Measurements from ENCODE around the gene PRTFDC1. TPM values are rescaled to one million over a fixed set of nuclear protein-coding genes. Genes with fewer than 3 reads are reported as not detected.

PRTFDC1 gene
- total RNA-seq, 1 donor from 2014 or later, result 1.5 TPM

DNA sequence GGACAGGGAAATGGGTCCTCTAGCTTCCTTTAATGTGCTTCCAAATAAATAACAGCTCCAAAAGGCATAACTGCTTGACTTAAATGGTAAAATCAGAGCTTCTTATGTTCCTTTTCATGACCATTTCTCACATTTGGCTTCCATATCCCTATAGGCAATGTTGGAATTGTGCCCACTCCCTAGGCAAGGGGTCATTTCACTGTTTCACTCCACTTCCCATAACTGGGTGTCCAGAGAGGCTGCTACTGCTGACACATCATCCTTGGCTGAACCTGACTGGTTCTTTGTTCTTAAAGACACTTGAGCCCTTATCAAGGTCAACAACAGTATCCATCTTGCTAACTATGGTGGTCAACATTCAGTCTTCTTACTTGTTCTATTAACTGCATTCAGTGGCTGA is 37.1 kb downstream of the PRTFDC1 start:
- intact Hi-C loops (cut with micrococcal nuclease), result no loop called here
- Histone ChIP-seq H3K4me3 (no peak overlapping the region), H3K4me1 (peaks cover 6% of the 10 kb centered on the region), H3K36me3 (no peaks in the 10 kb centered on the region), H3K27ac (replicated peaks) (no peak overlapping the region), H3K9me3 (replicated peaks) (peaks cover 8% of the 10 kb centered on the region), H3K27me3 (ENCODE audit: low read depth) (no peaks in the 10 kb centered on the region)
- DNase-seq, result no peak
- TF ChIP-seq, protein P1, sequence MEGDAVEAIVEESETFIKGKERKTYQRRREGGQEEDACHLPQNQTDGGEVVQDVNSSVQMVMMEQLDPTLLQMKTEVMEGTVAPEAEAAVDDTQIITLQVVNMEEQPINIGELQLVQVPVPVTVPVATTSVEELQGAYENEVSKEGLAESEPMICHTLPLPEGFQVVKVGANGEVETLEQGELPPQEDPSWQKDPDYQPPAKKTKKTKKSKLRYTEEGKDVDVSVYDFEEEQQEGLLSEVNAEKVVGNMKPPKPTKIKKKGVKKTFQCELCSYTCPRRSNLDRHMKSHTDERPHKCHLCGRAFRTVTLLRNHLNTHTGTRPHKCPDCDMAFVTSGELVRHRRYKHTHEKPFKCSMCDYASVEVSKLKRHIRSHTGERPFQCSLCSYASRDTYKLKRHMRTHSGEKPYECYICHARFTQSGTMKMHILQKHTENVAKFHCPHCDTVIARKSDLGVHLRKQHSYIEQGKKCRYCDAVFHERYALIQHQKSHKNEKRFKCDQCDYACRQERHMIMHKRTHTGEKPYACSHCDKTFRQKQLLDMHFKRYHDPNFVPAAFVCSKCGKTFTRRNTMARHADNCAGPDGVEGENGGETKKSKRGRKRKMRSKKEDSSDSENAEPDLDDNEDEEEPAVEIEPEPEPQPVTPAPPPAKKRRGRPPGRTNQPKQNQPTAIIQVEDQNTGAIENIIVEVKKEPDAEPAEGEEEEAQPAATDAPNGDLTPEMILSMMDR (IDR thresholded peaks at IDR 0.05; ENCODE audit: borderline replicate concordance), result no peak

DNA sequence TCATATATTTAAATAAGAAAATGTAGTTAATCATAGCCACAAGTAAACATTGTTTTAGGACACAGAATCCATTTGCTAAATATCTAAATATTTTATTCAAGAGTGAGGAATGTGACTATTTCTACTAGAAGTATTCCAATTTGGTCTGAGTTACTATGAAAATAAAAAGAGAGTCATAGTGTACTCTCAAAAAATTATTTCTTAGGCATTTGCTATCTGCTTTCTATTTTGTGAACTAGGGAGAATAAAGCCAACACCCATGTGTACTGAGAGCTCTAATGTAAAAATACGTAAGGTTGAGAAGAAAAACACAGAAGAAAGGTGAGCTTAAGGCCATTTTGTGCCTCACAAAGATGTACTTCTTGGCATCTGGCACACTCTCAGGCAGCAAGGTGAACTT is 38.3 kb downstream of the PRTFDC1 start:
- no peak for DNase-seq
- Histone ChIP-seq H3K36me3 (no peaks in the 10 kb centered on the region), H3K4me1 (peaks cover 6% of the 10 kb centered on the region), H3K27me3 (ENCODE audit: low read depth) (no peaks in the 10 kb centered on the region), H3K4me3 (no peak overlapping the region), H3K9me3 (replicated peaks) (peaks cover 4% of the 10 kb centered on the region), H3K27ac (replicated peaks) (peak overlapping the region; percentile 29)
- intact Hi-C loops (cut with micrococcal nuclease), result no loop called here
- TF ChIP-seq, protein P1 (IDR thresholded peaks at IDR 0.05; ENCODE audit: borderline replicate concordance), result no peak

DNA sequence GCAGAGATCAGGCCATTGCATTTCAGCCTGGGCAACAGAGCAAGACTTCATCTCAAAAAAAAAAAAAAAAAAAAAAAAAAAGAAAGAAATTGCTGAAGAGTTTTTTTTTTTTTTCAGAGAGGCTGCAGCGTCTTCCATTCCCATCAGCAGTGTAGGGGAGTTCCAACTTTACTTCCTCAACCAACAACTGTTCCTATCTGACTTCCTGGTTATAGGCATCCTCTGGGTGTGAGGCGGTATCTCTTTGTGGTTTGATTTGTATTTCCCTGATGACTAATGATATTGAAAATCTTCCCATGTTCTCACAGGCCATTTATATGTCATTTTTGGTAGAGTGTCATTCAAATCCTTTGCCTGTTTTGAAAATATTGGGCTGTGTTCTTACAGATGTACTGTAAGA is 40.2 kb downstream of the PRTFDC1 start:
- no peak for DNase-seq
- peaks cover 6% of the 10 kb centered on the region for H3K4me1 ChIP-seq
- no peak overlapping the region for H3K27ac ChIP-seq (replicated peaks)
- H3K36me3 ChIP-seq, result no peaks in the 10 kb centered on the region
- intact Hi-C loops (cut with micrococcal nuclease), result no loop called here
- TF ChIP-seq, protein P1 (IDR thresholded peaks at IDR 0.05; ENCODE audit: borderline replicate concordance), result no peak
- H3K27me3 ChIP-seq (ENCODE audit: low read depth), result no peaks in the 10 kb centered on the region
- H3K4me3 ChIP-seq, result no peak overlapping the region
- H3K9me3 ChIP-seq (replicated peaks), result no peaks in the 10 kb centered on the region

DNA sequence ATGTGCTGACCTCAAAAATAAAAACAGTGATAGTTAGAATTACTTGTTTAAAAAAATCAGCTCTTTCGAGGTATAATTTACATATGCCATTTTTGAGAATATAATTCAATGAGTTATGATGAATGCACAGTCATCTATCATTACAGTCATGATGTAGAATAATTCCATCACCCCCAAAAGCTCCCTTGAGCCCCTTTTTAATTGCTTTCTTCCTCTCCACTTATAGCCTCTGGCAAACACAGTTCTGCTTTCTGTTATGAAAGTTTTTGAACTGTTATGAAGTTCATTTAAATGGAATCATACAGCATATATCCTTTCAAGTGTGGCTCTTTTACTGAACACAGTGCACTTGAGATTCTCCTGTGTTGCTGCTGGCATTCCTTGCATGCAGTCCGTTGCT is 41.4 kb downstream of the PRTFDC1 start:
- TF ChIP-seq, protein P1 (IDR thresholded peaks at IDR 0.05; ENCODE audit: borderline replicate concordance), result no peak
- H3K27ac ChIP-seq (replicated peaks), result no peak overlapping the region

DNA sequence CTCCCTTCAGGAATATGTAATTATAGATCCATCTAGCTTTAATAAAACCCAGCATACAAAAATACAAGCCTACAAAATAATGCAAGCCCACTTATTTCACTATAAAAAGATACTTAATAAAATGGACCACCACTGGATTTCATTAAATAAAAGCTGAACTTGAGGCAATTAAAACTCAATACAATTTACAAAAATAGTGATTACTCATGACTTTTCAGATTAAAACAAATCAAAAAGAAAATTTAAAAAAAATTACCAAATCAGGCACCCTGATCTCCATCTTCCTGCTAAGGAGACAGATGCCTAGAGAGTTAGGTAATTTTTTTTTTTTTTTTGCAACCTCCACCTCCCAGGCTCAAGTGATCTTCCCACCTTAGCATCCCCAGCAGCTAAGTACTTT is 41.8 kb downstream of the PRTFDC1 start:
- H3K27ac ChIP-seq (replicated peaks), result no peak overlapping the region
- TF ChIP-seq, protein P1 (IDR thresholded peaks at IDR 0.05; ENCODE audit: borderline replicate concordance), result no peak
- intact Hi-C loops (cut with micrococcal nuclease), result no loop called here
- H3K4me3 ChIP-seq, result no peak overlapping the region
- H3K36me3 ChIP-seq, result no peaks in the 10 kb centered on the region
- no peak for DNase-seq
- no peaks in the 10 kb centered on the region for H3K27me3 ChIP-seq (ENCODE audit: low read depth)
- no peaks in the 10 kb centered on the region for H3K9me3 ChIP-seq (replicated peaks)
- H3K4me1 ChIP-seq, result peaks cover 6% of the 10 kb centered on the region

More for the DNA sequence above, 41.4 kb downstream of the PRTFDC1 start:
- H3K27me3 ChIP-seq (ENCODE audit: low read depth), result no peaks in the 10 kb centered on the region
- no peaks in the 10 kb centered on the region for H3K36me3 ChIP-seq
- H3K9me3 ChIP-seq (replicated peaks), result no peaks in the 10 kb centered on the region
- peaks cover 6% of the 10 kb centered on the region for H3K4me1 ChIP-seq
- intact Hi-C loops (cut with micrococcal nuclease), result no loop called here
- DNase-seq, result no peak
- no peak overlapping the region for H3K4me3 ChIP-seq
